Mesenchymal stem cell (in vitro differentiated cells and primary cell): ENCODE measurements around the gene DMAC2L.
A peak's percentile ranks its signal among the peaks of the same experiment; 100 is the strongest.

Source experiments
- DNase-seq: peaks from one replicate; pipeline ENCODE4 v3.0.0-alpha.2; 2013
- H2AFZ ChIP-seq: one replicate; pipeline ENCODE4 v1.6.1; 2013; ENCODE audit warnings: low read depth, mild to moderate bottlenecking, control low read depth, inconsistent platforms, low read length, moderate library complexity
- H2AK5ac ChIP-seq: 2 replicates; pipeline ENCODE4 v1.6.1; 2013; ENCODE audit warnings: low read length, moderate library complexity, mild to moderate bottlenecking, inconsistent platforms; ENCODE audit not compliant: severe bottlenecking
- H2BK120ac ChIP-seq: one replicate; pipeline ENCODE4 v1.6.1; 2013; ENCODE audit warnings: low read depth, mild to moderate bottlenecking, inconsistent platforms, low read length, moderate library complexity
- H2BK12ac ChIP-seq, 2 experiments: one replicate each; pipeline ENCODE4 v1.6.1; 2013; ENCODE audit warnings: inconsistent platforms in 2 of 2, low read length in 2 of 2, mild to moderate bottlenecking in 2 of 2, moderate library complexity in 2 of 2, control low read depth in 1 of 2
- H2BK15ac ChIP-seq: one replicate; pipeline ENCODE4 v1.6.1; 2013; ENCODE audit warnings: mild to moderate bottlenecking, low read depth, inconsistent platforms; ENCODE audit not compliant: poor library complexity, severe bottlenecking
- H2BK5ac ChIP-seq: 2 replicates; pipeline ENCODE4 v1.6.1; 2013; ENCODE audit warnings: low read depth, mild to moderate bottlenecking, low read length, control low read depth, inconsistent platforms; ENCODE audit not compliant: poor library complexity, severe bottlenecking
- H3K14ac ChIP-seq, 2 experiments: one replicate each; pipeline ENCODE4 v1.6.1; 2013; ENCODE audit warnings: inconsistent platforms in 2 of 2, low read length in 2 of 2, control low read depth in 1 of 2, mild to moderate bottlenecking in 1 of 2, moderate library complexity in 1 of 2
- H3K18ac ChIP-seq, 2 experiments: one replicate each; pipeline ENCODE4 v1.6.1; 2013; ENCODE audit warnings: inconsistent platforms in 2 of 2, low read length in 2 of 2, control low read depth in 1 of 2, low read depth in 1 of 2, mild to moderate bottlenecking in 1 of 2
- H3K23ac ChIP-seq, 2 experiments: one replicate each; pipeline ENCODE4 v1.6.1; 2013; ENCODE audit warnings: inconsistent platforms in 2 of 2, low read length in 2 of 2, mild to moderate bottlenecking in 2 of 2, moderate library complexity in 2 of 2, control low read depth in 1 of 2
- H3K27ac ChIP-seq: 2 replicates; pipeline ENCODE4 v1.5.1; 2013; ENCODE audit warnings: mild to moderate bottlenecking, moderate library complexity, low read length, control low read depth, inconsistent platforms; ENCODE audit not compliant: poor library complexity, severe bottlenecking
- H3K27me3 ChIP-seq, 2 experiments: 2 replicates each; pipeline versions ENCODE4 v1.6.1 to v1.7.0; 2013; ENCODE audit warnings: low read length in 2 of 2, mild to moderate bottlenecking in 2 of 2, moderate library complexity in 2 of 2, control low read depth in 1 of 2, inconsistent platforms in 1 of 2; ENCODE audit not compliant: control insufficient read depth in 1 of 2, insufficient read depth in 1 of 2
- H3K36me3 ChIP-seq, 2 experiments: 2 replicates each; pipeline versions ENCODE4 v1.6.1 to v1.7.0; 2013; ENCODE audit warnings: low read length in 2 of 2, control low read depth in 1 of 2, inconsistent platforms in 1 of 2, low read depth in 1 of 2, mild to moderate bottlenecking in 1 of 2; ENCODE audit not compliant: insufficient read depth in 2 of 2, control insufficient read depth in 1 of 2
- H3K4ac ChIP-seq, 2 experiments: one replicate each; pipeline ENCODE4 v1.6.1; 2013; ENCODE audit warnings: inconsistent platforms in 2 of 2, low read length in 2 of 2, mild to moderate bottlenecking in 2 of 2, moderate library complexity in 2 of 2, control low read depth in 1 of 2, low read depth in 1 of 2
- H3K4me1 ChIP-seq: 2 replicates; pipeline ENCODE4 v1.6.1; 2013; ENCODE audit warnings: low read depth, low read length, control low read depth; ENCODE audit not compliant: control insufficient read depth, insufficient read depth
- H3K4me2 ChIP-seq: 2 replicates; pipeline ENCODE4 v1.6.1; 2013; ENCODE audit warnings: low read length, mild to moderate bottlenecking, inconsistent platforms; ENCODE audit not compliant: poor library complexity, severe bottlenecking
- H3K4me3 ChIP-seq, 2 experiments: 2 replicates each; pipeline versions ENCODE4 v1.5.1 to v1.7.0; 2013; ENCODE audit warnings: low read length in 2 of 2, mild to moderate bottlenecking in 2 of 2, control low read depth in 1 of 2, low read depth in 1 of 2; ENCODE audit not compliant: insufficient read depth in 1 of 2
- H3K79me1 ChIP-seq: replicated peaks from 2 replicates; pipeline ENCODE4 v1.6.1; 2013; ENCODE audit warnings: mild to moderate bottlenecking, control low read depth, low read length, inconsistent platforms; ENCODE audit not compliant: poor library complexity, severe bottlenecking
- H3K9ac ChIP-seq: 2 replicates; pipeline ENCODE4 v1.7.0; 2013; ENCODE audit warnings: mild to moderate bottlenecking, low read length, moderate library complexity
- H3K9me3 ChIP-seq: 2 replicates; pipeline ENCODE4 v1.7.0; 2013; ENCODE audit warnings: mild to moderate bottlenecking, low read length; ENCODE audit not compliant: control insufficient read depth
- H4K8ac ChIP-seq: one replicate; pipeline ENCODE4 v1.6.1; 2013; ENCODE audit warnings: inconsistent platforms, mild to moderate bottlenecking, low read length, moderate library complexity
- H4K91ac ChIP-seq: one replicate; pipeline ENCODE4 v1.6.1; 2013; ENCODE audit warnings: mild to moderate bottlenecking, low read length, inconsistent platforms
- WGBS: methylation state at CpG from one replicate; pipeline ENCODE4 v1.1.7; 2013; ENCODE audit warnings: mixed read lengths; 5-methylcytosine and 5-hydroxymethylcytosine counted together

DMAC2L gene

GRCh38 chr14:50339178-50339804 lies 27.2 kb downstream of the DMAC2L start:
- H3K9me3 ChIP-seq = no peaks in the 10 kb centered on the region
- no peak for DNase-seq
- no peak overlapping the region for H2BK120ac ChIP-seq
- no peak overlapping the region for H2AFZ ChIP-seq
- H3K9ac ChIP-seq = no peak overlapping the region
- no peak overlapping the region for H3K27ac ChIP-seq
- H3K4me3 ChIP-seq = no peak overlapping the region
- no peak overlapping the region for H3K14ac ChIP-seq
- whole genome bisulfite sequencing = 94% methylated on average over 1 of the region's 3 CpGs
- no peaks in the 10 kb centered on the region for H3K27me3 ChIP-seq
- H2BK12ac ChIP-seq = no peak overlapping the region
- no peak overlapping the region for H3K4ac ChIP-seq
- H2BK5ac ChIP-seq = no peak overlapping the region
- no peak overlapping the region for H4K8ac ChIP-seq
- no peak overlapping the region for H3K4me2 ChIP-seq
- H3K36me3 ChIP-seq = peaks cover 3 to 8% of the 10 kb centered on the region in 2 experiments
- H3K18ac ChIP-seq = no peak overlapping the region
- no peak overlapping the region for H4K91ac ChIP-seq
- H3K23ac ChIP-seq = no peak overlapping the region
- H2BK15ac ChIP-seq = no peak overlapping the region
- H2AK5ac ChIP-seq = no peak overlapping the region
- H3K79me1 ChIP-seq = no peaks in the 10 kb centered on the region
- H3K4me1 ChIP-seq = peaks cover 12% of the 10 kb centered on the region

- Histone ChIP-seq H3K27me3 (no peaks in the 10 kb centered on the region), H3K23ac (no peak overlapping the region), H3K18ac (peak overlapping the region in 1 of 2 experiments; percentile 66), H2BK15ac (no peak overlapping the region), H3K4ac (peak overlapping the region in 1 of 2 experiments; percentile 71), H3K4me3 (no peak overlapping the region), H3K36me3 (peaks cover 3 to 8% of the 10 kb centered on the region in 2 experiments), H2AFZ (no peak overlapping the region), H3K9me3 (no peaks in the 10 kb centered on the region), H3K14ac (peak overlapping the region in 1 of 2 experiments; percentile 55), H2BK5ac (no peak overlapping the region), H3K4me1 (peaks cover 13% of the 10 kb centered on the region), H3K9ac (no peak overlapping the region), H4K91ac (no peak overlapping the region), H3K79me1 (no peaks in the 10 kb centered on the region), H2BK12ac (peak overlapping the region in 1 of 2 experiments; percentile 58), H2AK5ac (no peak overlapping the region), H4K8ac (no peak overlapping the region), H3K27ac (no peak overlapping the region), H2BK120ac (no peak overlapping the region), H3K4me2 (no peak overlapping the region)
- WGBS = 40% methylated on average over 2 of the region's 5 CpGs
- no peak for DNase-seq
Observed at GRCh38 chr14:50340045-50340444, 27.9 kb downstream of the DMAC2L start.

- Histone ChIP-seq H3K36me3 (peaks cover 3 to 8% of the 10 kb centered on the region in 2 experiments), H4K8ac (no peak overlapping the region), H2BK5ac (no peak overlapping the region), H3K9ac (no peak overlapping the region), H3K4ac (no peak overlapping the region), H2BK12ac (peak overlapping the region in 1 of 2 experiments; percentile 75), H4K91ac (no peak overlapping the region), H3K23ac (no peak overlapping the region), H2BK15ac (no peak overlapping the region), H3K4me3 (no peak overlapping the region), H3K4me1 (peaks cover 8% of the 10 kb centered on the region), H2AK5ac (no peak overlapping the region), H3K79me1 (no peaks in the 10 kb centered on the region), H3K4me2 (no peak overlapping the region), H3K9me3 (no peaks in the 10 kb centered on the region), H3K14ac (peak overlapping the region in 1 of 2 experiments; percentile 51), H3K18ac (peak overlapping the region in 1 of 2 experiments; percentile 6), H2BK120ac (no peak overlapping the region), H3K27ac (no peak overlapping the region), H2AFZ (no peak overlapping the region), H3K27me3 (no peaks in the 10 kb centered on the region)
- 86% methylated on average over 8 of the region's 9 CpGs for WGBS
- DNase-seq = no peak
Observed at GRCh38 chr14:50340963-50341362, 28.8 kb downstream of the DMAC2L start.

GRCh38 chr14:50342221-50343078 lies 30.3 kb downstream of the DMAC2L start:
- Histone ChIP-seq H3K9ac (peak overlapping the region; percentile 86), H3K4ac (no peak overlapping the region), H3K27ac (peak overlapping the region; percentile 16), H3K36me3 (peaks cover 3 to 8% of the 10 kb centered on the region in 2 experiments), H3K4me1 (peaks cover 7% of the 10 kb centered on the region), H3K14ac (no peak overlapping the region), H2AK5ac (no peak overlapping the region), H3K23ac (no peak overlapping the region), H3K27me3 (no peaks in the 10 kb centered on the region), H3K4me3 (peak overlapping the region in 1 of 2 experiments; percentile 66), H3K4me2 (no peak overlapping the region), H3K79me1 (no peaks in the 10 kb centered on the region), H2BK120ac (no peak overlapping the region), H4K8ac (peak overlapping the region; percentile 45), H3K18ac (no peak overlapping the region), H4K91ac (no peak overlapping the region), H2AFZ (no peak overlapping the region), H2BK12ac (no peak overlapping the region), H2BK5ac (no peak overlapping the region), H3K9me3 (no peaks in the 10 kb centered on the region), H2BK15ac (no peak overlapping the region)
- DNase-seq = peak; percentile 69
- WGBS = 4% methylated on average over 5 of the region's 8 CpGs
